ENCODE data around the gene CHRM1.

CHRM1 gene

DNA sequence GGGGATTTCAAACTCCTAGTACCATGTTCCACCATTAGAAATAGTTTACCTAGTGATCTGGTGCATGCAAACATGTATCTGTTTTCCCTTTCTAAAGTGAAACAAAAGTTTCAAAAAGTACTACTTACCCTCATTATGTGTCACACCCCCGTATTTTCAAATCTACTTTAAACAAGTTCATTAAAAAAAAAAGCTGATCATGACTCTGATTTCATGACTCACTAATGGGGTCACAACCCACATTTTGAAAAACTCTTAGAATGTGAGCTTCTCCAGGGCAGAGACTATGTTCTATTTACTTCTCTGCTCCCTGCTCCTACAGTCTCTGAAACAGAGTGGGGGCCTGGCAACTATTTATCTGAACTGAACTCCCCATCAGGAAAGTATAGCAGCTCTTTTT, 18.2 kb downstream of the CHRM1 start:
- no peak for DNase-seq

GRCh38 chr11:62898027-62898426, 23.1 kb downstream of the CHRM1 start:
- no peak for DNase-seq

DNA sequence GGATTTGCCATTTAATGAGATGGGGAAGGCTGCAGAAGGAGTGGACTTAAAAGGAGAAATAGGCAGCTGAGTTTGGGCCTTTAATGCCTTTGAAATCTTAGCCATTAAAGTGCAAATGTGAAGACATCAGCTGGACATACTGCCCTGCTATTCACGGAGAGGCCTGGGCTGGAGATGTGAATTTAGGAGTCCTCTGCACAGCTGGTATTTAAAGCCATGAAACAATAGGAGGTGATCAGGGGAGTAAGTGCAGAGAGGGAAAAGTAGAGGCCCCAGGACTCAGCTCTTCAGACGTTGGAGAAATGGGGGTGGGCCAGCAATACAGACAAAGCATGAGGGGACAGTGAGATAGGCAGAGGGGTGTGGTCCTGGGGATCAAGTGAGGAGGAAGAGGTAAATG, 23.9 kb downstream of the CHRM1 start:
- DNase-seq = no peak

GRCh38 chr11:62896049-62896448, 25.1 kb downstream of the CHRM1 start:
- DNase-seq = no peak

DNA sequence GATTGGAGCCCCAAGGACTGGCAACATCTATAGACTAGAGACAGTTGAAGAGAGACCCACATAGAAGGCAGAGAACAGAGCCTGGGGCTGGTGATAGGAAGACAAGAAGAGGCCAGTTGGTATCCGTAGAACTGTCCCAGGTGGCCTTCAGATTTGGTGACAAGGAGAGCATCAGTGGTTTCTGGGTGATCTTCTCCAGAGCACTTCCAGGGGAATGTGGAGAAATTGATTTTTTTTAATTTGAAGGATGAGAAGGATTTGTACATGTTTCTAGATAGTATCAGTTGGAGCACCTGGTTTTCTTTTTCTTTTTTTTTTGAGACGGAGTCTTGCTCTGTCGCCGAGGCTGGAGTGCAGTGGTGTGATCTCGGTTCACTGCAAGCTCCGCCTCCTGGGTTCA, 25.7 kb downstream of the CHRM1 start:
- no peak for DNase-seq

DNA sequence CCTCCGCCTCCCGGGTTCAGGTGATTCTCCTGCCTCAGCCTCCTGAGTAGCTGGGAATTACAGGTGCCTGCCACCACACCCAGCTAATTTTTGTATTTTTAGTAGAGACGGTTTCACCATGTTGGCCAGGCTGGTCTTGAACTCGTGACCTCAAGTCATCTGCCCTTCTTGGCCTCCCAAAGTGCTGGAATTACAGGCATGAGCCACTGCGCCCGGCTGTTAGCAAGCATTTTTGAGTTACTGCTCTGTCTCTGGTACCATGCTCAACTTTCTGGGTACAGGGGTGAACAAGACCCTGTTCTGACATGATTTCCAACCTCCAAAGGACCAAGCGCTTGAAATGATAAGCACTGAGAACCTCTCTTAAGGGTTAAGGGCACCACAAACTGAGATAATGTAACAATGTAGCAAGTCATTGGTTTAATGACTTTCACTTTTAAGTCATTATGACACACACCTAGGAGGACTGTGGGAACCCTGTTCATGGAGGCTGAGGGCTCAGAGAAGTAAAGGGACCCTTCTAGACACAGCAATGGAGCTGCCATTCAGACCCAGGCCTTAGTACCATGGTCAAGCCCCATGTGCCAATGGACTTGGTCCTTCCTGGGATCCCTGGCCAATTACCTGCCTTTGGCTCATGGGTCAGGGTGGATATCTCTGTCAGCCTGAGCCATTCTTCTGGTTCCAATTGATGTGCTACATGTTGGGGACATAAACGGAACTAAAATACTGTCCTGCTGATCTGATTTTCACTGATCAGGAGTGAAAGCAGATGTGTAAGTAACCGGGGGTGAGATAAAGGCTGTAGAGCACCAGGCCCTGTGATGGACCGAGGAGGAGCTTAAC, 28.9 kb downstream of the CHRM1 start:
- peak; percentile 66 for DNase-seq

DNA sequence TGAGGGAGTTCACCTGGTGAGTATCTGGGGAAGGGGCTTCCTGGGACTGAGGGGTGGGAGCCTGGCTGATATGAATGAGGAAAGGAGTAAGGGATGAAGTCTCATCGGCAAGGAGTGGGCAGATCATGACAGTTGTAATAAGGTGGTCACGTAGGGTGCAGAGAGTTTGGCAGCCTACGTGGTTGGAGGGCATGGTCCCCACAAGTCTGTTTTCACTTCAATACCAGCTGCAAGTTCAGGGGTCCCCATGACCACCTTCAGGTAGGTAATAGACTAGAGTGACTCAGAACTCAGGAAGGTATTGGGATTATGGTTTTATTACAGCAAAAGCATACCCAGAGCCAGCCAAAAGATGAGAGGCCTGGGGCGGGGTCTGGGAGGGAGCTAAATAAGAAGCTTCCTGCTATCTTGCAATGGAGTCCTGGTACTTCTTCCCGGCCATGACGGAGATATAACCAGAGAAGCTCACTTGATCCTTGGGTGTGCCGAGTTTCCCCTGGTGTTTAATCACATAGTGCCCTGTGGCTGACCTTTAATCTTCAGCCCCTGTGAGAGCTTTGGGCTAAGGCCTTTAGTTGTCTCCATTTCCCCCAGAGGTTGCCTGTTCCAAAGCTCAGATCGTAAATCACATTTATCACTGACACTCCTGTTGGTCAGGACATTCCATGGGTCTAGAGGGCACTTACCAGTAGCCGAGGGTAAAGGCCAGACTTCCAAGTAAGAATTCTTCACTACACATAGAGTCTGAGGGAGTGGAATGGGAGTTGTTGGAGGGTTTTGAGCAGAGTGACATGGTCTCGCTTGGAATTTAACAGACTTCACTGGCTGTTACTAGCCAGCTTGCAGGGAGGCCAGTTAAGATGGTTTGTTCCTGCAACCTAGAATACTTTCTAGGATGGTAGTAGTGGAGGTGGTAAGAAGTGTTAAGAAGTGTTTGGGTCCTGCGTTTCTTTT, 31.4 kb downstream of the CHRM1 start:
- DNase-seq = peak; percentile 52

GRCh38 chr11:62889126-62889483, 32.1 kb downstream of the CHRM1 start:
- no peak for DNase-seq

- DNase-seq = no peak
Observed at GRCh38 chr11:62888406-62888805, 32.8 kb downstream of the CHRM1 start.

DNA sequence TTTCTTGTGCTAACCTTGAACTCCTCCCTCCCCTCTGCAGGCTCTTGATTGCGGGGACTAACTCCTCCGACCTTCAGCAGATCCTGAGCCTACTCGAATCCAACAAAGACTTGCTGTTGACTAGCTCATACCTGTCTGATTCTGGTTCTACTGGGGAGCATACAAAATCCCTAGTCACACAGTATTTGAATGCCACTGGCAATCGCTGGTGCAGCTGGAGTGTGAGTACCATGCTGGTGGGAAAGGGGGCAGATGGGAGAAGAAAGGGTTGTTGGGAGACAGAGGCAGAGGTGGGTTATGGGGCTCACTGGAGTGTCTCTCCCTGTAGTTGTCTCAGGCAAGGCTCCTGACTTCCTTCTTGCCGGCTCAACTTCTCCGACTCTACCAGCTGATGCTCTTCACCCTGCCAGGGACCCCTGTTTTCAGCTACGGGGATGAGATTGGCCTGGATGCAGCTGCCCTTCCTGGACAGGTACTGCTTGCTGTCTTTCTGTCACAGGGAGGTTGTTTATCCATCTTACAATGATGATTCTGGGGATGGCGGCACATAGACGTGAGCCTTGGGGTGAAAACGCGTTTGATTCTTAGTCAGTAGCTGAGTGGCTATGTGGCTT, 35.9 kb downstream of the CHRM1 start:
- no peak for DNase-seq

- DNase-seq = no peak
Observed at GRCh38 chr11:62883673-62884072, 37.5 kb downstream of the CHRM1 start.

DNA sequence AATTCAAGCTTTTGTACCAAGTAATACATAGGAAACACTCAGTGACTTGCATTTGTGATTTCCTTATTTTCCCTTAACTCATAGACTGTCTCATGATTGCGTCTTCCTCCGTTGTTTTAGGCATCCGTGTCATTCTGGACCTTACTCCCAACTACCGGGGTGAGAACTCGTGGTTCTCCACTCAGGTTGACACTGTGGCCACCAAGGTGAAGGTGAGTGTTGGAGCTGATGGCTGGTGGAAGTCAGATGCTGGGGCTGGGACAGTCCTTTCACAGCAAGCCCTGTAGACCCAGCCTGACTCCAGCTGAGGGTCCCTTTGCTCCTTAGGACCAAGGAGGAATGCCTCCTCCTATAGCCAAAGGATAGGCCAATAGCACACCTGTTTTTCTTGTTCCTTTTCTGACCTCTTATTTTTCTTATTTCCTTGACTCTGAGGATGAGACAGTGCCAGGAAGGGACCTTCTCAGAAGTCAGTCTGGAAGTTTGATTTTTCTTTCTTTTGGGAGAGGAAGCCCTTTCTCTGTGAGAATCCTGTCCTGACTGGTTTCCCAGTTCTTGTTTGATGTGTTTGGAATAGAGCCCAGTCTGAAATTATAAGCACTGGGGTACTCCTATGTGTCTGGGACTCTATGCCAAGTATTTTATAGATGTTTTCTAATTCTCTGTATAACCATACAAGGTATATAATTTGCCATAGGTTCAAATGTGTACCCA, 38.2 kb downstream of the CHRM1 start:
- no peak for DNase-seq

DNA sequence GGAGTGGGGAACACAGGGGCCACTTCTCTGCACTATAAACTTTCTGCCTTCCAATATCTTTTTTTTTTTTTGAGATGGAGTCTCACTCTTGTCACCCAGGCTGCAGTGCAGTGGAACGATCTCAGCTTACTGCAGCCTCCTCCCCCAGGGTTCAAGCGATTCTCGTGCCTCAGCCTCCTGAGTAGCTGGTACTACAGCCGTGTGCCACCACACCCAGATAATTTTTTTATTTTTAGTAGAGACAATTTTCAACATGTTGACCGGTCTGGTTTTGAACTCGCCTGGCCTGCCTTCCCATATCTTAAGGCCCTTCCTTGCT, 38.8 kb downstream of the CHRM1 start:
- DNase-seq = peak; percentile 41

GRCh38 chr11:62881579-62882430, 39.4 kb downstream of the CHRM1 start:
- DNase-seq = peak; percentile 98

DNA sequence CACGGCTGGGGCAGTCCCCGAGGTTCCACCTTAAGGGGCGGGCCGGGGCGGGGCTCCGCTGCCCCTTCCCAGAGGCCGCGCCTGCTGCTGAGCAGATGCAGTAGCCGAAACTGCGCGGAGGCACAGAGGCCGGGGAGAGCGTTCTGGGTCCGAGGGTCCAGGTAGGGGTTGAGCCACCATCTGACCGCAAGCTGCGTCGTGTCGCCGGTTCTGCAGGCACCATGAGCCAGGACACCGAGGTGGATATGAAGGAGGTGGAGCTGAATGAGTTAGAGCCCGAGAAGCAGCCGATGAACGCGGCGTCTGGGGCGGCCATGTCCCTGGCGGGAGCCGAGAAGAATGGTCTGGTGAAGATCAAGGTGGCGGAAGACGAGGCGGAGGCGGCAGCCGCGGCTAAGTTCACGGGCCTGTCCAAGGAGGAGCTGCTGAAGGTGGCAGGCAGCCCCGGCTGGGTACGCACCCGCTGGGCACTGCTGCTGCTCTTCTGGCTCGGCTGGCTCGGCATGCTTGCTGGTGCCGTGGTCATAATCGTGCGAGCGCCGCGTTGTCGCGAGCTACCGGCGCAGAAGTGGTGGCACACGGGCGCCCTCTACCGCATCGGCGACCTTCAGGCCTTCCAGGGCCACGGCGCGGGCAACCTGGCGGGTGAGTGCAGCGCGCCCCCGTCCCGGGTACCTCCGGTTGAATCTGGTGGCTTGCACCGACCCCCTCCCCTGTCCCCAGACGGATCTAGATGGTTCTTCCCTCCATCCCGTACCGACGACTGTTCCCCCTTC, 40.2 kb downstream of the CHRM1 start, which contains the start of gene SLC3A2:
SLC3A2 (plus strand) TSS at position 94 of the 776 bp plus-strand sequence; CDS start at position 222, 128 bp downstream.
- peak; percentile 96 for DNase-seq

- peak; percentile 70 for DNase-seq
Observed at GRCh38 chr11:62880231-62880802, 40.8 kb downstream of the CHRM1 start.

DNA sequence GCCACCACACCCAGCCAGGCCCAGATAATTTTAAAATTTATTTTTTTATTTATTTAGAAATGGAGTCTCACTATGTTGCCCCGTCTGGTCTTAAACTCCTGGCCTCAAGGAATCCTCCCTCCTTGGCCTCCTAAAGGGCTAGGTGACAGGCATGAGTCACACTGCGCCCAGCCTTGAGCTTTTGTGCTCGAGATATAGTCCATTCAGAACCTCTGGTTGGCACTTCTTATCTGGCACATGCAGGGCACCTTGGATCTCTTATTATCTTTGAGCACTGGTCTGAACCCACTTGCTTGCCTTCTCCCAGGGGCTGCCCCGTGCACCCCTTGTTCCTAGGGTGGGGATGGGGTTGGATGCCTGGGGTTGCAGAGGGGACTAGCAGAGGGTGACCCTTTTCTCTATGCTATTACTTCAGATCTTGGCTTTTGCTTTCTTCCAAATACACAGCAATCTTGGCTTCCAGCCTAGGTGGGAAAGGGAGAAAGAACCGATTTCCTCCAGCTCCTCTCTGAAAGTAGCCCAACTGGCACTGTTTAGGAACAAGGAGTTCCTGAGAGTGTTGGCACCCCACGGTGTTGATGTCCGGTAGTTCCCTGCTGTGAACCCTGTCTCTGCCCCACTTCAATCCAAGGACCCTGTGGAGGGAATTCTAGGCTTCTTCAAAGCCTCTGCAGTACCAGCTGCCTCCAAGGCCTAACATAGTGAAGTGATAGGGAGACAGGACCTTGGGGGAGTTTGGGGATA, 41.8 kb downstream of the CHRM1 start:
- DNase-seq = peak; percentile 92

GRCh38 chr11:62876712-62877111, 44.5 kb downstream of the CHRM1 start:
- no peak for DNase-seq

- peak; percentile 32 for DNase-seq
Observed at GRCh38 chr11:62875698-62876478, 45.3 kb downstream of the CHRM1 start.
